Naive B cell (primary cell): ENCODE data around the gene IFI6. TPM values are rescaled to one million over a fixed set of nuclear protein-coding genes. Genes with fewer than 3 reads are reported as not detected.
A peak's percentile ranks its signal among the peaks of the same experiment; 100 is the strongest.
"Not testable (repeated sequence)": the region's sequence is repeated elsewhere in the genome, so short reads cannot be mapped to it uniquely, and the experiment has no call there.

Experiments
- ATAC-seq, 2 donors: fragments of 150-1000 bp; cut with Tn5 transposase; 2 replicates each; pipeline ENCODE4 v1.10.0; 2021; ENCODE audit warnings: low read depth in 2 of 2, mild to moderate bottlenecking in 2 of 2, moderate library complexity in 2 of 2
- DNase-seq: peaks from one replicate; pipeline ENCODE4 v3.0.0; 2022
- H3K27ac Mint-ChIP-seq, 6 donors: one replicate each; pipeline ENCODE4 v1.8.0; 2020 to 2022; ENCODE audit warnings: mild to moderate bottlenecking in 6 of 6, mixed read lengths in 6 of 6, moderate library complexity in 5 of 6, inconsistent platforms in 2 of 6
- H3K27me3 Mint-ChIP-seq, 3 donors: one replicate each; pipeline ENCODE4 v1.8.0; 2021 to 2022; ENCODE audit warnings: mixed read lengths in 3 of 3, mild to moderate bottlenecking in 1 of 3
- H3K36me3 Mint-ChIP-seq, 2 donors: one replicate each; pipeline ENCODE4 v1.8.0; 2020 to 2022; ENCODE audit warnings: mixed read lengths in 2 of 2, inconsistent platforms in 1 of 2, mild to moderate bottlenecking in 1 of 2
- H3K4me1 Mint-ChIP-seq, 3 donors: one replicate each; pipeline ENCODE4 v1.8.0; 2020 to 2022; ENCODE audit warnings: mixed read lengths in 3 of 3, inconsistent platforms in 1 of 3, mild to moderate bottlenecking in 1 of 3, moderate library complexity in 1 of 3
- H3K4me3 Mint-ChIP-seq, 8 donors: one replicate each; pipeline ENCODE4 v1.8.0; 2020 to 2022; ENCODE audit warnings: mild to moderate bottlenecking in 8 of 8, mixed read lengths in 8 of 8, moderate library complexity in 8 of 8, inconsistent platforms in 2 of 8
- H3K9me3 Mint-ChIP-seq, 7 donors: one replicate each; pipeline ENCODE4 v1.8.0; 2020 to 2022; ENCODE audit warnings: mixed read lengths in 7 of 7, mild to moderate bottlenecking in 5 of 7, inconsistent platforms in 2 of 7, moderate library complexity in 1 of 7
- polyA plus RNA-seq, 6 donors: library from polyadenylated mRNA; unstranded; fragments of 300-500 nt; fragmentation: Illumina TruSeq; gene quantifications; one replicate each; pipeline ENCODE4 v1.2.3, GENCODE V29; 2021; ENCODE audit warnings: low read depth in 6 of 6

The IFI6 gene
- polyA plus RNA-seq, 6 donors from 2014 or later = 27.6 to 65.1 (median 52.8) TPM

- Mint-ChIP-seq H3K4me1 (peaks cover 37 to 55% (median 44%) of the 10 kb centered on the region in 3 donors), H3K4me3 (no peak overlapping the region), H3K27ac (peak overlapping the region in 2 of 6 donors; percentile 94 to 98), H3K9me3 (no peaks in the 10 kb centered on the region), H3K36me3 (peaks cover under 1 to 7% of the 10 kb centered on the region in 2 donors), H3K27me3 (no peaks in the 10 kb centered on the region)
- DNase-seq = no peak
- peak; percentile 52 to 64 for ATAC-seq
These were observed 45.7 kb downstream of the IFI6 start for GRCh38 chr1:27626031-27626935.

- H3K4me1 Mint-ChIP-seq = peaks cover 32 to 49% (median 39%) of the 10 kb centered on the region in 3 donors
- H3K4me3 Mint-ChIP-seq = no peak overlapping the region
- H3K36me3 Mint-ChIP-seq = peaks cover 5 to 9% of the 10 kb centered on the region in 2 donors
- H3K27ac Mint-ChIP-seq = no peak overlapping the region
- no peak for ATAC-seq
- no peak for DNase-seq
- H3K9me3 Mint-ChIP-seq = no peaks in the 10 kb centered on the region
- no peaks in the 10 kb centered on the region for H3K27me3 Mint-ChIP-seq
These were observed 47.4 kb downstream of the IFI6 start for GRCh38 chr1:27624467-27625178.

GRCh38 chr1:27623327-27624212 is 48.4 kb downstream of the IFI6 start:
- ATAC-seq = no peak
- Mint-ChIP-seq H3K36me3 (peaks cover 5 to 18% of the 10 kb centered on the region in 2 donors), H3K27me3 (no peaks in the 10 kb centered on the region), H3K4me3 (peak overlapping the region in 4 of 8 donors; percentile 32 to 81 (median 47)), H3K27ac (peak overlapping the region in 2 of 6 donors; percentile 78 to 81), H3K4me1 (peaks cover 31 to 49% (median 39%) of the 10 kb centered on the region in 3 donors), H3K9me3 (no peaks in the 10 kb centered on the region)
- no peak for DNase-seq

GRCh38 chr1:27622828-27623227 is 49.2 kb downstream of the IFI6 start:
- ATAC-seq = no peak
- Mint-ChIP-seq H3K36me3 (peaks cover 5 to 23% of the 10 kb centered on the region in 2 donors), H3K9me3 (no peaks in the 10 kb centered on the region), H3K4me3 (peak overlapping the region in 3 of 8 donors; percentile 32 to 81 (median 62)), H3K4me1 (peaks cover 33 to 52% (median 41%) of the 10 kb centered on the region in 3 donors), H3K27me3 (no peaks in the 10 kb centered on the region), H3K27ac (peak overlapping the region in 1 of 6 donors; percentile 58)
- DNase-seq = no peak

GRCh38 chr1:27621051-27621920 is 50.7 kb downstream of the IFI6 start:
- ATAC-seq (no peak), DNase-seq (no peak)
- H3K4me1 Mint-ChIP-seq = peaks cover 41 to 55% (median 42%) of the 10 kb centered on the region in 3 donors
- H3K27me3 Mint-ChIP-seq = no peaks in the 10 kb centered on the region
- peak overlapping the region in 4 of 6 donors; percentile 12 to 59 (median 25) for H3K27ac Mint-ChIP-seq
- peaks cover 10 to 39% of the 10 kb centered on the region in 2 donors for H3K36me3 Mint-ChIP-seq
- no peaks in the 10 kb centered on the region for H3K9me3 Mint-ChIP-seq
- peak overlapping the region in 4 of 8 donors; percentile 26 to 71 (median 60) for H3K4me3 Mint-ChIP-seq

GRCh38 chr1:27619782-27620438 is 52.1 kb downstream of the IFI6 start:
- Mint-ChIP-seq H3K4me1 (peaks cover 41 to 63% (median 50%) of the 10 kb centered on the region in 3 donors), H3K36me3 (peaks cover 10 to 51% of the 10 kb centered on the region in 2 donors), H3K27ac (peak overlapping the region in 4 of 6 donors; percentile 39 to 79 (median 50)), H3K4me3 (peak overlapping the region in 2 of 8 donors; percentile 26 to 61)
- not testable (repeated sequence) for DNase-seq, H3K9me3 Mint-ChIP-seq, ATAC-seq, H3K27me3 Mint-ChIP-seq

GRCh38 chr1:27618341-27619082 is 53.5 kb downstream of the IFI6 start:
- Mint-ChIP-seq H3K4me3 (peak overlapping the region in 7 of 8 donors; percentile 8 to 80 (median 61)), H3K9me3 (no peaks in the 10 kb centered on the region), H3K4me1 (peaks cover 41 to 64% (median 51%) of the 10 kb centered on the region in 3 donors), H3K36me3 (peaks cover 20 to 52% of the 10 kb centered on the region in 2 donors), H3K27ac (peak overlapping the region; percentile 56 to 96 (median 76)), H3K27me3 (no peaks in the 10 kb centered on the region)
- ATAC-seq = peak; percentile 76 to 93
- DNase-seq = no peak

- Mint-ChIP-seq H3K27me3 (no peaks in the 10 kb centered on the region), H3K4me3 (peak overlapping the region in 1 of 8 donors; percentile 63), H3K27ac (peak overlapping the region in 4 of 6 donors; percentile 5 to 87 (median 57)), H3K36me3 (peaks cover 22 to 54% of the 10 kb centered on the region in 2 donors), H3K9me3 (no peaks in the 10 kb centered on the region), H3K4me1 (peaks cover 37 to 64% (median 54%) of the 10 kb centered on the region in 3 donors)
- no peak for ATAC-seq
- DNase-seq = no peak
These were observed 54.6 kb downstream of the IFI6 start for GRCh38 chr1:27617420-27617819.

- DNase-seq (no peak), ATAC-seq (no peak)
- H3K27me3 Mint-ChIP-seq = no peaks in the 10 kb centered on the region
- peaks cover 36 to 66% (median 57%) of the 10 kb centered on the region in 3 donors for H3K4me1 Mint-ChIP-seq
- H3K9me3 Mint-ChIP-seq = no peaks in the 10 kb centered on the region
- peak overlapping the region in 1 of 8 donors; percentile 47 for H3K4me3 Mint-ChIP-seq
- H3K27ac Mint-ChIP-seq = peak overlapping the region in 2 of 6 donors; percentile 16 to 78
- peaks cover 32 to 58% of the 10 kb centered on the region in 2 donors for H3K36me3 Mint-ChIP-seq
These were observed 55.6 kb downstream of the IFI6 start for GRCh38 chr1:27616441-27616840.
